ENCODE measurements around the gene TMED10. TPM values are rescaled to one million over a fixed set of nuclear protein-coding genes. Genes with fewer than 3 reads are reported as not detected.

TMED10 gene
- total and polyA plus RNA-seq, 2 of the 13 experiments (the other 11 are each of a cell fraction or from before 2014, with no cell fraction given), result 311 to 377 TPM

DNA sequence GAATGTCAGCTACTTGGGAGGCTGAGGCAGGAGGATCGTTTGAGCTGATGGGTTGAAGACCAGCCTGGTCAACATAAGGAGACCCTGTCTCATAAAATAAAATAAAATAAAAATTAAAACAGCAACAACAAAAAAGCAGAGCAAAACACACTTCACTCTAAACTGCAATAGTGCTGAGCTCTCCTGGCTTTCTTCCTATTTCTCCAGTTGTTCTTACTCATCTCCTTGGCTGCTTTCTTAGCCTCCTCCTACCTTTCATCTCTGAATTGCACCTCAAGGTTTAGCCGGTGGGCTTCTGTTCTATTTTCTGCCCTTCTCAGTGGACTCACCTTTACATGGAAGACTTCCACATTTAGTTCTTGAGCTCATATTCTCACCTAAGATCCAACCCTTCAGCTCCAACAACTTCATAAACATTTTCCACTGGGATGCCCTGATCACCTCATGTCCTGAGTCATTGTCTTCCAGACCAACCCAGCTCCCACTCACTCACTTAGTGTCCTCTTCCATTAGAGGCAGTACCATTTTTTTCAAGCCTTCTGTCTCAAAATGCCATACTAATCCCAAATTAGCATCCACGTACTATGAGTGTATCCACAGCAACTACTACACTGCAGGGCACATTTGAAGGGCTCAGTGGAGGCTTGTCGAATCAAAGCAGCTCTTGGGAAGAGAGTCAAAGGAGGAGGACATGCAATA lies 41.2 kb upstream of the TMED10 start:
- H3K79me2 ChIP-seq (ENCODE audit: insufficient read depth, low read length), result no peaks in the 10 kb centered on the region
- H2AFZ ChIP-seq (ENCODE audit: low read length), result no peak overlapping the region
- no peaks in the 10 kb centered on the region for H4K20me1 ChIP-seq (ENCODE audit: insufficient read depth, low read length)
- ChIA-PET POLR2A (no interaction called here), CTCF (ENCODE audit: low intra/inter-chr PET ratio, low total read pairs) (no interaction called here)
- H3K36me3 ChIP-seq (replicated peaks in 1 of 2; ENCODE audit: control insufficient read depth in 1 of 2, insufficient read depth in 2 of 2, low read length in 2 of 2), result no peaks in the 10 kb centered on the region
- H3K4me1 ChIP-seq (ENCODE audit: insufficient read depth, low read length), result no peaks in the 10 kb centered on the region
- H3K27me3 ChIP-seq (ENCODE audit: control insufficient read depth in 1 of 2, insufficient read depth in 2 of 2, low read length in 2 of 2), result peaks cover 0 to 27% of the 10 kb centered on the region in 2 experiments; a peak in 4 of 5 replicates
- ATAC-seq, result no peak
- intact Hi-C loops (cut with micrococcal nuclease; ENCODE audit: unreplicated experiment), result no loop called here
- 3% methylated on average over 4 of the region's 4 CpGs for WGBS (ENCODE audit: low lambda C conversion rate)
- H3K4me3 ChIP-seq (replicated peaks in 1 of 3; ENCODE audit: insufficient read depth in 1 of 3, low read depth in 2 of 3, low read length in 3 of 3), result no peak overlapping the region
- in situ Hi-C loops (cut with HindIII; ENCODE audit: extremely low pct_ligation_motif_present, low pct_unique_long_range_greater_than_20kb), result no loop called here
- TF ChIP-seq ZNF484 (CRISPR knock-in tag; IDR thresholded peaks at IDR 0.05; ENCODE audit: borderline replicate concordance, low read depth) (no peak), ZIK1 (CRISPR knock-in tag; IDR thresholded peaks at IDR 0.05; ENCODE audit: borderline replicate concordance, low read depth) (no peak), PRMT3 (CRISPR knock-in tag; IDR thresholded peaks at IDR 0.05; ENCODE audit: borderline replicate concordance, low read depth) (no peak), NFYB (CRISPR knock-in tag; IDR thresholded peaks at IDR 0.05) (no peak), JUN (CRISPR knock-in tag; IDR thresholded peaks at IDR 0.05) (no peak)
- no peak overlapping the region for H3K9ac ChIP-seq (ENCODE audit: insufficient read depth, low read depth, low read length)
- no peaks in the 10 kb centered on the region for H3K9me3 ChIP-seq (ENCODE audit: low read length)
- no peak for FAIRE-seq
- no TSS peak for BruUV-seq (replicated peaks)
- DNase-seq (ENCODE audit: low spot score), result no peak
- H3K27ac ChIP-seq (ENCODE audit: extremely low read length, insufficient read depth, low read length), result no peak overlapping the region
- no peak overlapping the region for H3K4me2 ChIP-seq (ENCODE audit: low read depth, low read length)

DNA sequence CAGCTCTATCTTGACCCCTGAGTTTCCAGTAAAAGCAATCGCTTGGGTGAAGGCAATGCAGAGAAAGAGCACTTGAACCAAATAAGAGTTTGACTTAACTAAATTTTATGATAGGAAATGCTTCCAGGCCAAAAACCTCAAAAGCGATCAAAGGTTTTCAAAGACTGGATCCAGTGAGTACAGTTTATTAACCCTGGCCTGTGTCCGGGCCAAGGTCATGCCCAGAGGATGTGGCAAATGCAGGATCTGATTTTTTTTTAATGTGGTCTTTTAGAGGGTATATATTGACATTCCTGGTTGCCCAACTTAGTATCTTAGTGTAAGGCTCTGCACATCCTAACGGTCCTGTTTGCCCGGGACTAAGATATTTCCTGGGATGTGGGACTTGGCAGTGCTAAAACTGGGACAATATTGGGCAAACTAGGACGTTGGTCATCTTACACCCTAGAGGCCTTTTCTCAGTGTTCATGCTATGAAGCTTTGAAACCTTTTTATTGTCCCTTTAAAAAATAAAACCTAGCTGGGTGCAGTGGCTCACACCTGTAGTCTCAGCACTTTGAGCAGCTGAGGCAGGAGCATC lies 40.1 kb upstream of the TMED10 start:
- TF ChIP-seq ZNF546 (CRISPR knock-in tag; conservative IDR thresholded peaks at IDR 0.05), result no peak
- no peak for TF ChIP-seq U2AF2 (IDR thresholded peaks at IDR 0.05; ENCODE audit: low read depth, low read length)
- no peak for TF ChIP-seq HES4 (CRISPR knock-in tag; IDR thresholded peaks at IDR 0.05; ENCODE audit: borderline replicate concordance)
- TF ChIP-seq ATM (IDR thresholded peaks at IDR 0.05; ENCODE audit: borderline replicate concordance), result no peak
- TF ChIP-seq, protein P1, sequence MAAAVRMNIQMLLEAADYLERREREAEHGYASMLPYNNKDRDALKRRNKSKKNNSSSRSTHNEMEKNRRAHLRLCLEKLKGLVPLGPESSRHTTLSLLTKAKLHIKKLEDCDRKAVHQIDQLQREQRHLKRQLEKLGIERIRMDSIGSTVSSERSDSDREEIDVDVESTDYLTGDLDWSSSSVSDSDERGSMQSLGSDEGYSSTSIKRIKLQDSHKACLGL (CRISPR knock-in tag; IDR thresholded peaks at IDR 0.05), result no peak
- TF ChIP-seq ZEB1 (IDR thresholded peaks at IDR 0.05; ENCODE audit: insufficient replicate concordance, low read depth), result no peak
- TF ChIP-seq, protein P2, sequence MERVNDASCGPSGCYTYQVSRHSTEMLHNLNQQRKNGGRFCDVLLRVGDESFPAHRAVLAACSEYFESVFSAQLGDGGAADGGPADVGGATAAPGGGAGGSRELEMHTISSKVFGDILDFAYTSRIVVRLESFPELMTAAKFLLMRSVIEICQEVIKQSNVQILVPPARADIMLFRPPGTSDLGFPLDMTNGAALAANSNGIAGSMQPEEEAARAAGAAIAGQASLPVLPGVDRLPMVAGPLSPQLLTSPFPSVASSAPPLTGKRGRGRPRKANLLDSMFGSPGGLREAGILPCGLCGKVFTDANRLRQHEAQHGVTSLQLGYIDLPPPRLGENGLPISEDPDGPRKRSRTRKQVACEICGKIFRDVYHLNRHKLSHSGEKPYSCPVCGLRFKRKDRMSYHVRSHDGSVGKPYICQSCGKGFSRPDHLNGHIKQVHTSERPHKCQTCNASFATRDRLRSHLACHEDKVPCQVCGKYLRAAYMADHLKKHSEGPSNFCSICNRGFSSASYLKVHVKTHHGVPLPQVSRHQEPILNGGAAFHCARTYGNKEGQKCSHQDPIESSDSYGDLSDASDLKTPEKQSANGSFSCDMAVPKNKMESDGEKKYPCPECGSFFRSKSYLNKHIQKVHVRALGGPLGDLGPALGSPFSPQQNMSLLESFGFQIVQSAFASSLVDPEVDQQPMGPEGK (CRISPR knock-in tag; IDR thresholded peaks at IDR 0.05), result no peak
- TF ChIP-seq PLRG1 (conservative IDR thresholded peaks at IDR 0.05), result no peak
- TF ChIP-seq, protein P3, sequence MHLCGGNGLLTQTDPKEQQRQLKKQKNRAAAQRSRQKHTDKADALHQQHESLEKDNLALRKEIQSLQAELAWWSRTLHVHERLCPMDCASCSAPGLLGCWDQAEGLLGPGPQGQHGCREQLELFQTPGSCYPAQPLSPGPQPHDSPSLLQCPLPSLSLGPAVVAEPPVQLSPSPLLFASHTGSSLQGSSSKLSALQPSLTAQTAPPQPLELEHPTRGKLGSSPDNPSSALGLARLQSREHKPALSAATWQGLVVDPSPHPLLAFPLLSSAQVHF (CRISPR knock-in tag; IDR thresholded peaks at IDR 0.05), result no peak
- no peak for TF ChIP-seq AGO2 (optimal IDR thresholded peaks at IDR 0.05; ENCODE audit: low read depth, low read length)
- H2AFZ ChIP-seq (ENCODE audit: low read length), result no peak overlapping the region
- H3K9me3 ChIP-seq (ENCODE audit: low read length), result no peaks in the 10 kb centered on the region
- no peak overlapping the region for H3K4me3 ChIP-seq (replicated peaks in 1 of 3; ENCODE audit: insufficient read depth in 1 of 3, low read depth in 2 of 3, low read length in 3 of 3)
- H3K4me2 ChIP-seq (ENCODE audit: low read depth, low read length), result no peak overlapping the region
- ChIA-PET POLR2A (no interaction called here), CTCF (ENCODE audit: low intra/inter-chr PET ratio, low total read pairs) (no interaction called here)
- H3K9ac ChIP-seq (ENCODE audit: insufficient read depth, low read depth, low read length), result no peak overlapping the region
- in situ Hi-C loops (cut with HindIII; ENCODE audit: extremely low pct_ligation_motif_present, low pct_unique_long_range_greater_than_20kb) (no loop called here), intact Hi-C loops (cut with micrococcal nuclease; ENCODE audit: unreplicated experiment) (no loop called here)
- BruUV-seq (replicated peaks), result no TSS peak
- no peaks in the 10 kb centered on the region for H3K79me2 ChIP-seq (ENCODE audit: insufficient read depth, low read length)
- ATAC-seq, result no peak
- no peak overlapping the region for H3K27ac ChIP-seq (ENCODE audit: extremely low read length, insufficient read depth, low read length)
- DNase-seq (ENCODE audit: low spot score), result no peak
- H3K27me3 ChIP-seq (ENCODE audit: control insufficient read depth in 1 of 2, insufficient read depth in 2 of 2, low read length in 2 of 2), result peaks cover 0 to 27% of the 10 kb centered on the region in 2 experiments; a peak in 4 of 5 replicates
- H3K4me1 ChIP-seq (ENCODE audit: insufficient read depth, low read length), result no peaks in the 10 kb centered on the region
- H3K36me3 ChIP-seq (replicated peaks in 1 of 2; ENCODE audit: control insufficient read depth in 1 of 2, insufficient read depth in 2 of 2, low read length in 2 of 2), result no peaks in the 10 kb centered on the region
- H4K20me1 ChIP-seq (ENCODE audit: insufficient read depth, low read length), result no peaks in the 10 kb centered on the region
- no peak for FAIRE-seq
- WGBS (ENCODE audit: low lambda C conversion rate), result 15% methylated on average over 6 of the region's 6 CpGs
